Measurements from ENCODE around the gene COL27A1. TPM values are rescaled to one million over a fixed set of nuclear protein-coding genes. Genes with fewer than 3 reads are reported as not detected.

The COL27A1 gene
- total RNA-seq, 1 experiment from 2014 or later, result not detected

GRCh38 chr9:114157516-114158176 lies 2.3 kb downstream of the COL27A1 start:
- Histone ChIP-seq H2AFZ (ENCODE audit: low read length) (no peak overlapping the region), H4K20me1 (ENCODE audit: insufficient read depth, low read depth, low read length) (0 out of 2 replicates have a peak, but pooled peaks cover 4% of the 10 kb centered on the region), H3K4me1 (ENCODE audit: low read length) (no peaks in the 10 kb centered on the region), H3K4me3 (ENCODE audit: low read length) (no peak overlapping the region), H3K9me2 (replicated peaks; ENCODE audit: insufficient read depth, low read length) (no peaks in the 10 kb centered on the region), H3K27ac (ENCODE audit: low read length) (no peak overlapping the region), H3K4me2 (ENCODE audit: low read depth, low read length, poor library complexity, severe bottlenecking) (no peak overlapping the region), H3K79me2 (ENCODE audit: low read length) (no peaks in the 10 kb centered on the region), H3K27me3 (ENCODE audit: low read length) (no peaks in the 10 kb centered on the region), H3K9ac (ENCODE audit: low read length) (no peak overlapping the region), H3K9me3 (ENCODE audit: low read length) (no peaks in the 10 kb centered on the region), H3K36me3 (ENCODE audit: insufficient read depth, low read length) (no peaks in the 10 kb centered on the region)
- no peak for DNase-seq

GRCh38 chr9:114158482-114159130 lies 3.3 kb downstream of the COL27A1 start:
- Histone ChIP-seq H3K4me1 (ENCODE audit: low read length) (no peaks in the 10 kb centered on the region), H3K27ac (ENCODE audit: low read length) (no peak overlapping the region), H3K9me2 (replicated peaks; ENCODE audit: insufficient read depth, low read length) (no peaks in the 10 kb centered on the region), H3K36me3 (ENCODE audit: insufficient read depth, low read length) (no peaks in the 10 kb centered on the region), H3K27me3 (ENCODE audit: low read length) (no peaks in the 10 kb centered on the region), H3K9ac (ENCODE audit: low read length) (no peak overlapping the region), H2AFZ (ENCODE audit: low read length) (no peak overlapping the region), H3K4me3 (ENCODE audit: low read length) (no peak overlapping the region), H3K9me3 (ENCODE audit: low read length) (no peaks in the 10 kb centered on the region), H3K79me2 (ENCODE audit: low read length) (no peaks in the 10 kb centered on the region), H3K4me2 (ENCODE audit: low read depth, low read length, poor library complexity, severe bottlenecking) (no peak overlapping the region), H4K20me1 (ENCODE audit: insufficient read depth, low read depth, low read length) (0 out of 2 replicates have a peak, but pooled peaks cover 4% of the 10 kb centered on the region)
- DNase-seq, result no peak

- no peak overlapping the region for H3K27ac ChIP-seq (ENCODE audit: low read length)
- H3K9ac ChIP-seq (ENCODE audit: low read length), result no peak overlapping the region
- 0 out of 2 replicates have a peak, but pooled peaks cover 4% of the 10 kb centered on the region for H4K20me1 ChIP-seq (ENCODE audit: insufficient read depth, low read depth, low read length)
- no peaks in the 10 kb centered on the region for H3K9me2 ChIP-seq (replicated peaks; ENCODE audit: insufficient read depth, low read length)
- H3K27me3 ChIP-seq (ENCODE audit: low read length), result no peaks in the 10 kb centered on the region
- no peaks in the 10 kb centered on the region for H3K79me2 ChIP-seq (ENCODE audit: low read length)
- H3K4me2 ChIP-seq (ENCODE audit: low read depth, low read length, poor library complexity, severe bottlenecking), result no peak overlapping the region
- H3K36me3 ChIP-seq (ENCODE audit: insufficient read depth, low read length), result no peaks in the 10 kb centered on the region
- DNase-seq, result no peak
- no peaks in the 10 kb centered on the region for H3K4me1 ChIP-seq (ENCODE audit: low read length)
- H2AFZ ChIP-seq (ENCODE audit: low read length), result no peak overlapping the region
- no peak overlapping the region for H3K4me3 ChIP-seq (ENCODE audit: low read length)
- no peaks in the 10 kb centered on the region for H3K9me3 ChIP-seq (ENCODE audit: low read length)
Observed at GRCh38 chr9:114159691-114160090, 4.4 kb downstream of the COL27A1 start.

GRCh38 chr9:114161513-114161912 lies 6.2 kb downstream of the COL27A1 start:
- no peak for DNase-seq
- H3K9me2 ChIP-seq (replicated peaks; ENCODE audit: insufficient read depth, low read length), result no peaks in the 10 kb centered on the region; the same call in 1 of the 2 replicates
- no peaks in the 10 kb centered on the region for H3K4me1 ChIP-seq (ENCODE audit: low read length)
- H3K27ac ChIP-seq (ENCODE audit: low read length), result no peak overlapping the region
- H3K9ac ChIP-seq (ENCODE audit: low read length), result no peak overlapping the region
- no peaks in the 10 kb centered on the region for H3K36me3 ChIP-seq (ENCODE audit: insufficient read depth, low read length)
- H2AFZ ChIP-seq (ENCODE audit: low read length), result no peak overlapping the region
- H3K4me3 ChIP-seq (ENCODE audit: low read length), result no peak overlapping the region
- H3K27me3 ChIP-seq (ENCODE audit: low read length), result no peaks in the 10 kb centered on the region
- H3K79me2 ChIP-seq (ENCODE audit: low read length), result no peaks in the 10 kb centered on the region
- H4K20me1 ChIP-seq (ENCODE audit: insufficient read depth, low read depth, low read length), result 0 out of 2 replicates have a peak, but pooled peaks cover 4% of the 10 kb centered on the region
- H3K4me2 ChIP-seq (ENCODE audit: low read depth, low read length, poor library complexity, severe bottlenecking), result no peak overlapping the region
- H3K9me3 ChIP-seq (ENCODE audit: low read length), result no peaks in the 10 kb centered on the region

GRCh38 chr9:114163517-114163951 lies 8.2 kb downstream of the COL27A1 start:
- Histone ChIP-seq H2AFZ (ENCODE audit: low read length) (no peak overlapping the region), H3K9me3 (ENCODE audit: low read length) (no peaks in the 10 kb centered on the region), H3K4me1 (ENCODE audit: low read length) (no peaks in the 10 kb centered on the region), H3K36me3 (ENCODE audit: insufficient read depth, low read length) (no peaks in the 10 kb centered on the region), H3K79me2 (ENCODE audit: low read length) (no peaks in the 10 kb centered on the region), H3K4me2 (ENCODE audit: low read depth, low read length, poor library complexity, severe bottlenecking) (no peak overlapping the region), H3K9me2 (replicated peaks; ENCODE audit: insufficient read depth, low read length) (no peaks in the 10 kb centered on the region; the same call in 1 of the 2 replicates), H3K27ac (ENCODE audit: low read length) (no peak overlapping the region), H3K9ac (ENCODE audit: low read length) (no peak overlapping the region), H4K20me1 (ENCODE audit: insufficient read depth, low read depth, low read length) (0 out of 2 replicates have a peak, but pooled peaks cover 4% of the 10 kb centered on the region), H3K27me3 (ENCODE audit: low read length) (no peaks in the 10 kb centered on the region), H3K4me3 (ENCODE audit: low read length) (no peak overlapping the region)
- no peak for DNase-seq

- DNase-seq, result no peak
Observed at GRCh38 chr9:114164191-114164794, 9.0 kb downstream of the COL27A1 start.

GRCh38 chr9:114165407-114166102 lies 10.2 kb downstream of the COL27A1 start:
- Histone ChIP-seq H3K9me2 (replicated peaks; ENCODE audit: insufficient read depth, low read length) (no peaks in the 10 kb centered on the region; the same call in 1 of the 2 replicates), H2AFZ (ENCODE audit: low read length) (no peak overlapping the region), H3K4me1 (ENCODE audit: low read length) (no peaks in the 10 kb centered on the region), H3K79me2 (ENCODE audit: low read length) (no peaks in the 10 kb centered on the region), H3K27ac (ENCODE audit: low read length) (no peak overlapping the region), H3K9ac (ENCODE audit: low read length) (no peak overlapping the region), H3K4me3 (ENCODE audit: low read length) (no peak overlapping the region), H3K4me2 (ENCODE audit: low read depth, low read length, poor library complexity, severe bottlenecking) (no peak overlapping the region), H3K27me3 (ENCODE audit: low read length) (no peaks in the 10 kb centered on the region), H4K20me1 (ENCODE audit: insufficient read depth, low read depth, low read length) (no peaks in the 10 kb centered on the region), H3K9me3 (ENCODE audit: low read length) (no peaks in the 10 kb centered on the region), H3K36me3 (ENCODE audit: insufficient read depth, low read length) (no peaks in the 10 kb centered on the region)
- no peak for DNase-seq

More at GRCh38 chr9:114164191-114164794, 9.0 kb downstream of the COL27A1 start:
- Histone ChIP-seq H2AFZ (ENCODE audit: low read length) (no peak overlapping the region), H3K9me3 (ENCODE audit: low read length) (no peaks in the 10 kb centered on the region), H3K27me3 (ENCODE audit: low read length) (no peaks in the 10 kb centered on the region), H4K20me1 (ENCODE audit: insufficient read depth, low read depth, low read length) (0 out of 2 replicates have a peak, but pooled peaks cover 4% of the 10 kb centered on the region), H3K4me3 (ENCODE audit: low read length) (no peak overlapping the region), H3K9me2 (replicated peaks; ENCODE audit: insufficient read depth, low read length) (no peaks in the 10 kb centered on the region; the same call in 1 of the 2 replicates), H3K79me2 (ENCODE audit: low read length) (no peaks in the 10 kb centered on the region), H3K9ac (ENCODE audit: low read length) (no peak overlapping the region), H3K4me2 (ENCODE audit: low read depth, low read length, poor library complexity, severe bottlenecking) (no peak overlapping the region), H3K4me1 (ENCODE audit: low read length) (no peaks in the 10 kb centered on the region), H3K36me3 (ENCODE audit: insufficient read depth, low read length) (no peaks in the 10 kb centered on the region), H3K27ac (ENCODE audit: low read length) (no peak overlapping the region)

- Histone ChIP-seq H3K27ac (ENCODE audit: low read length) (no peak overlapping the region), H2AFZ (ENCODE audit: low read length) (no peak overlapping the region), H4K20me1 (ENCODE audit: insufficient read depth, low read depth, low read length) (no peaks in the 10 kb centered on the region), H3K4me1 (ENCODE audit: low read length) (no peaks in the 10 kb centered on the region), H3K9me3 (ENCODE audit: low read length) (no peaks in the 10 kb centered on the region), H3K4me2 (ENCODE audit: low read depth, low read length, poor library complexity, severe bottlenecking) (no peak overlapping the region), H3K9me2 (replicated peaks; ENCODE audit: insufficient read depth, low read length) (no peaks in the 10 kb centered on the region; the same call in 1 of the 2 replicates), H3K79me2 (ENCODE audit: low read length) (no peaks in the 10 kb centered on the region), H3K9ac (ENCODE audit: low read length) (no peak overlapping the region), H3K36me3 (ENCODE audit: insufficient read depth, low read length) (no peaks in the 10 kb centered on the region), H3K27me3 (ENCODE audit: low read length) (no peaks in the 10 kb centered on the region), H3K4me3 (ENCODE audit: low read length) (no peak overlapping the region)
- no peak for DNase-seq
Observed at GRCh38 chr9:114166103-114166470, 10.8 kb downstream of the COL27A1 start.

All from Karpas-422 (cell line).